Activated CD4-positive, alpha-beta T cell treated with anti-CD3 and anti-CD28 coated beads, Interleukin-2, Interleukin-4, amounts not matched to agents 100 ng/mL and 50 ng/mL, durations not matched to agents 16 hours and 8 hours (primary cell): Measurements from ENCODE around the gene AHDC1.

Experiments
- DNase-seq: peaks from one replicate; pipeline ENCODE4 v3.0.0-alpha.2; 2020; ENCODE audit warnings: low spot score

AHDC1 gene

GRCh38 chr1:27487966-27488884, 115.7 kb downstream of the AHDC1 start:
- no peak for DNase-seq

- no peak for DNase-seq
Measured at GRCh38 chr1:27485363-27485762, 118.6 kb downstream of the AHDC1 start.
